ENCODE data around the gene ITGB4.
"Not testable (repeated sequence)": the region's sequence is repeated elsewhere in the genome, so short reads cannot be mapped to it uniquely, and the experiment has no call there.

ITGB4 gene

GRCh38 chr17:75773808-75774470, 52.7 kb downstream of the ITGB4 start:
- no peak for DNase-seq

GRCh38 chr17:75774471-75774990, 53.3 kb downstream of the ITGB4 start:
- DNase-seq, result no peak

GRCh38 chr17:75774991-75775668, 53.9 kb downstream of the ITGB4 start:
- DNase-seq, result no peak

- DNase-seq, result no peak
Measured at GRCh38 chr17:75776386-75777295, 55.4 kb downstream of the ITGB4 start.

GRCh38 chr17:75777296-75777922, 56.1 kb downstream of the ITGB4 start:
- no peak for DNase-seq

GRCh38 chr17:75778066-75778860, 57.0 kb downstream of the ITGB4 start:
- not testable (repeated sequence) for DNase-seq

GRCh38 chr17:75778861-75779249, 57.6 kb downstream of the ITGB4 start:
- no peak for DNase-seq

GRCh38 chr17:75779250-75779986, 58.2 kb downstream of the ITGB4 start:
- DNase-seq, result peak; percentile 100

GRCh38 chr17:75779987-75780889, 59.0 kb downstream of the ITGB4 start:
- DNase-seq, result no peak

GRCh38 chr17:75783069-75783783, 62.0 kb downstream of the ITGB4 start:
- DNase-seq, result peak; percentile 25

GRCh38 chr17:75783803-75784472, 62.7 kb downstream of the ITGB4 start:
- no peak for DNase-seq

- DNase-seq, result peak; percentile 100
Measured at GRCh38 chr17:75784473-75785015, 63.3 kb downstream of the ITGB4 start, which contains the start of gene UNK. Gene UNK (plus strand): TSS chr17:75784806. CDS start chr17:75784881, 75 bp downstream.

GRCh38 chr17:75785016-75785890, 64.0 kb downstream of the ITGB4 start:
- DNase-seq, result peak; percentile 85

- DNase-seq, result no peak
Measured at GRCh38 chr17:75791254-75791653, 70.0 kb downstream of the ITGB4 start.

- no peak for DNase-seq
Measured at GRCh38 chr17:75793460-75793859, 72.2 kb downstream of the ITGB4 start.

GRCh38 chr17:75795820-75796607, 74.8 kb downstream of the ITGB4 start:
- no peak for DNase-seq

- DNase-seq, result no peak
Measured at GRCh38 chr17:75799402-75799801, 78.1 kb downstream of the ITGB4 start.

Measured in NCI-H524 treated with DMSO at 0.1 percent for 48 hours (cell line).